HG03354 (cell line): ENCODE data around the gene EYA2.

Experiments used
- ATAC-seq: cut with Tn5 transposase; IDR thresholded peaks from one replicate; pipeline ENCODE4 v1.9.1; 2021; ENCODE audit warnings: mild to moderate bottlenecking; ENCODE audit not compliant: unreplicated experiment, poor library complexity, severe bottlenecking

Gene EYA2

GRCh38 chr20:47227576-47227975 lies 332.9 kb downstream of the EYA2 start:
- no peak for ATAC-seq

DNA sequence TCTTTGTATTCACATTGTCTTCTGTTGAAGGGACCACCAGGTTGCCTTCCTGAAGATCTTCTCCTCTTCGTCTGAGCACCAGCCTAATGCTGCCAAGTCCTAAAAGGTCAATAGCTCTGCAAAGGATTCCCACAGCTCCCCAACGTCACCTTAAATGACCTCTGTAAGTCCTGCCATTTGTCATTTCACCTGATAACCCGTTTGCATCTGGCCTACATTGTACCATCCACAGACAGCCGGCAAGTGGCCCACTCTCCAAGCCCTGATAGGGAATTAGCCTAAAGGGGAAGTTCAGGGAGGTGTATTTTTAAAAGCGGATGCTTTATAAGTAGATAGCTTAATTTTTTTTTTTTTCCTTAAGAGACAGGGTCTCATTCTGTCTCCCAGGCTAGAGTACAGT lies 334.0 kb downstream of the EYA2 start:
- no peak for ATAC-seq

DNA sequence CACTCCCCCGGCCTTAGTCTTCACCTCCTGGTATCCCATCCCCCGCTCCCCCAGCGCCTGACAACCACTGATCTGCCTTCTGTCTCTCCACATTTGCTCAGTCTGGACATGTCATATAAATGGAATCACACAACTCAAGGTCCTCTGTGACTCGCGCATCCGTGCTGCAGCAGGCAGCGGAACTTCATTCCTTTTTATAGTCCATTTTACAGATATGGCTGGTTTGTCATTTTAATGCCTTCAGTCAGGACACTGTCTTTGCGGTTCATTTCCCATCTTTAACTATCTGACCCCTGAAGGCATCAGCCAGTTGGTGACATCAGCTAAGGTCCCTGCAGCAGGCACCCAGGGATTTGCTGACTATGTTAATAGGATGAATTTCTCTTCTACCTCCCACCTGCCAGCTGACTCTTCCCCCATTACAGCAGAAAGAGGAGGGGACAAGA lies 336.2 kb downstream of the EYA2 start:
- ATAC-seq: no peak

GRCh38 chr20:47231382-47232039 lies 336.9 kb downstream of the EYA2 start:
- ATAC-seq: no peak

DNA sequence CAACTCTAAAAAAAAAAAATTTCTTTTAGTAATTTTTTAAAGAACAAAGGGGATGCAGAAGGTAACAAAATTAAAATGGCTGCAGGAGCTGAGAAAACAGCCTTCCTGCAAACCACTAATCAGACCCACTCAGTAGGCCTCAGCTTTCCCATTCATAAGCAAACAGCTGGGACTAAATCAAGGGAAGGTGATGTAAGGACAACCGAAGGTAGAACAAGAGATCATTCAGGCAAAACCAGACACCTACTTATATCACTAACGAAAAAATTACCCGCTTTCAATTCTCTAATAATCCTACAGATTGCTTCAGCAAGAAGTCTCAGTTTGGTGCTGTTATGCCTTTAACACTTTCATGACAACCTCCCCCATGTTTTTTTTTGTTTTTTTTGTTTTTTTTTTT lies 337.9 kb downstream of the EYA2 start:
- no peak for ATAC-seq

- ATAC-seq: no peak
These were observed 338.9 kb downstream of the EYA2 start for GRCh38 chr20:47233333-47234188.

- ATAC-seq: no peak
These were observed 340.5 kb downstream of the EYA2 start for GRCh38 chr20:47235111-47235510.

DNA sequence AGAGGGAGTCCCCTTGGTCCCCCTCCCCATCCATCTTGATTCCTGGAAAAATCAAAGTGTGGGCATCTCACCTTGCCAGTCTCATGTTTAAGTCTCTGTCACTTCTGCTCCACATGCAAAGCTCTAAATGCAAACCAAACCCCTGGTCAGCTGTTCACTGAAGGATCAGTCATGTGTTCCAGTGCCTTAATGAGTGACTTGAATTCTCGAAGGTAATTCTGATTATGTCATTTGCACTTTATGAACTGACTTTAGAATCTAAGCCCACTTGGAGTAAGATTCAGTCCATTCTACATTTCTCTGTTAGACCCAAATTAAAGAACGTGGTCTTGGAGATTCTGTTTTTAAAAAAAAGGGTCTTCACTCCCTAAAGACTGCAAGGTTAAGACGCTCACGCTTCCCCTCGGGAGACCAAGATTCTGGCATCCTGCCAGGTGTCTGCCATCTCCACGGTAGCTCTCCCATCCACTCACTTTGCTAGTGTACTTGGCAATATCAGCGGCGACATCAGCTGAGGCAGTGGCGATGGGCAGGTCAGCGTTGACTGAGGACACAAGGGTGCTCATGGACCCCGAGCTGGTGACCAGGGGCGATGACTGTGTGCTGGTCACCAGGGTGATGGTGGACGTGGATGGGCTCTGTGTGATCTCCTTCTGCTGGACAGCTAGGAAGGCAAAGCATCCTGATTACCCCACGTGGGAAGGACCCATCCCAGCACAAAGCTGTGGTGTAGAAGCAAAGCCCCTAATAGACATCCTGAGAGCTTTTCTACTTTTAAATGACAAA lies 341.4 kb downstream of the EYA2 start:
- no peak for ATAC-seq

- no peak for ATAC-seq
These were observed 341.9 kb downstream of the EYA2 start for GRCh38 chr20:47236639-47236900.

DNA sequence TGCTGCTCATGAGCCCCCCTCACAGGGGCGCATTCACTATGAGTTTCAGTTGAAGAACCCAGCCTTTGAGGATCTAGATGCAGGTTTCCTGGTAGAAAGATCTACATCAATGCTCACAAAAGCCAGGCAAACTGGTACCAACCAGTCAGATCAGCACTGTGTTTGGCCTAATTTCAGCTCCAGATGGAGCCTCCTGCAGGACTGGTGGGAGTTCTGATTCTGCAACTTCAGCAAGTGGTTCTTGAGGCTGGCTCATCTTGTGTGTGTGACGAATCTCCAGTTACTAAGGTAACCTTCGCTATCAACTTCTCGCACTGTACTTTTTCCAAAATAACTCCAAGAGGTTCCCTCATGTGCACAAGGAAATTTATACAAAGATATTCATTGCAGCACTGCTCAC lies 343.1 kb downstream of the EYA2 start:
- ATAC-seq: no peak
